Measurements from ENCODE around the gene ITGB4. TPM values are rescaled to one million over a fixed set of nuclear protein-coding genes. Genes with fewer than 3 reads are reported as not detected.

The ITGB4 gene
- total RNA-seq, 1 donor from 2014 or later = 10.6 TPM

DNA sequence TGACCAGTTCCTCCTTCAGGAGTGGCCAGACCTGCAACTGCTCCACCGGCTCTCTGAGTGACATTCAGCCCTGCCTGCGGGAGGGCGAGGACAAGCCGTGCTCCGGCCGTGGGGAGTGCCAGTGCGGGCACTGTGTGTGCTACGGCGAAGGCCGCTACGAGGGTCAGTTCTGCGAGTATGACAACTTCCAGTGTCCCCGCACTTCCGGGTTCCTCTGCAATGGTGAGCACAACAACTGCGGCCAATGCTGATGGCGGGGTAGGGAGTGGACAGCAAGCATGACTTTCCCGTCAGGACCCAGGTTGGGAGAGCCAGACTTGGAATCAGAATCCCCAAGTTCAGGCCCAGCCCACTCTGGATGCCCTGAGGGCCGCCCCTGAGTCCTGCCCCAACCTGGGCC lies 12.2 kb downstream of the ITGB4 start:
- no peaks in the 10 kb centered on the region for H3K4me1 ChIP-seq
- no peaks in the 10 kb centered on the region for H3K9me3 ChIP-seq (replicated peaks)
- intact Hi-C loops (cut with micrococcal nuclease) = no loop called here
- TF ChIP-seq, protein P1, sequence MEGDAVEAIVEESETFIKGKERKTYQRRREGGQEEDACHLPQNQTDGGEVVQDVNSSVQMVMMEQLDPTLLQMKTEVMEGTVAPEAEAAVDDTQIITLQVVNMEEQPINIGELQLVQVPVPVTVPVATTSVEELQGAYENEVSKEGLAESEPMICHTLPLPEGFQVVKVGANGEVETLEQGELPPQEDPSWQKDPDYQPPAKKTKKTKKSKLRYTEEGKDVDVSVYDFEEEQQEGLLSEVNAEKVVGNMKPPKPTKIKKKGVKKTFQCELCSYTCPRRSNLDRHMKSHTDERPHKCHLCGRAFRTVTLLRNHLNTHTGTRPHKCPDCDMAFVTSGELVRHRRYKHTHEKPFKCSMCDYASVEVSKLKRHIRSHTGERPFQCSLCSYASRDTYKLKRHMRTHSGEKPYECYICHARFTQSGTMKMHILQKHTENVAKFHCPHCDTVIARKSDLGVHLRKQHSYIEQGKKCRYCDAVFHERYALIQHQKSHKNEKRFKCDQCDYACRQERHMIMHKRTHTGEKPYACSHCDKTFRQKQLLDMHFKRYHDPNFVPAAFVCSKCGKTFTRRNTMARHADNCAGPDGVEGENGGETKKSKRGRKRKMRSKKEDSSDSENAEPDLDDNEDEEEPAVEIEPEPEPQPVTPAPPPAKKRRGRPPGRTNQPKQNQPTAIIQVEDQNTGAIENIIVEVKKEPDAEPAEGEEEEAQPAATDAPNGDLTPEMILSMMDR (IDR thresholded peaks at IDR 0.05; ENCODE audit: borderline replicate concordance) = no peak
- DNase-seq = no peak
- H3K4me3 ChIP-seq = no peak overlapping the region
- H3K27me3 ChIP-seq (ENCODE audit: low read depth) = no peaks in the 10 kb centered on the region
- H3K36me3 ChIP-seq = peaks cover 4% of the 10 kb centered on the region
- H3K27ac ChIP-seq (replicated peaks) = no peak overlapping the region

DNA sequence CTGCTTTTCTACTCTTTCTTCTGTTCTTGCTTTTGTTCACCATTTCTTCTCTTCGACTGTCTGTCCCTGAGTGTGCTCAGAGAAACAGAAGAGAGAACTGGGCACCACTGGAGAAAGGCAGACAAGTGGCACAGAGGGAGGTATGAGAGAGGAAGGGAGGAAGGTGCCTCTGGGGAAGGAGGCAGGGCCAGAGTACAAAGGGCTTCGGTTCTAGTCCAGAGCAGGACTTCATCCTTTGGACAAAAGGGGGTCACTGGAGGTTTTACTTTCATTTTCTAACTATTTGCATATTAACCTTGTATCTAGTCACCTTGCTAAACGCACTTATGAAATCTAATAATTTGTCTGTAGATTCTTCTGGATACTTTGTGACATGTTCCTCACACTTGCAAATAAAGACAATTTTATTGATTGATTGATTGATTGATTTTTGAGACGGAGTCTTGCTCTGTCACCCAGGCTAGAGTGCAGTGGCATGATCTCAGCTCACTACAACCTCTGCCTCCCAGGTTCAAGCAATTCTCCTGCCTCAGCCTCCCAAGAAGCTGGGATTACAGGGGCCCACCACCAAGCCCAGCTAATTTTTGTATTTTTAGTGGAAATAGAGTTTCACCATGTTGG lies 13.5 kb downstream of the ITGB4 start:
- no peak overlapping the region for H3K27ac ChIP-seq (replicated peaks)
- no peak overlapping the region for H3K4me3 ChIP-seq
- H3K4me1 ChIP-seq = no peaks in the 10 kb centered on the region
- no peaks in the 10 kb centered on the region for H3K27me3 ChIP-seq (ENCODE audit: low read depth)
- H3K36me3 ChIP-seq = peaks cover 4% of the 10 kb centered on the region
- H3K9me3 ChIP-seq (replicated peaks) = no peaks in the 10 kb centered on the region
- intact Hi-C loops (cut with micrococcal nuclease) = no loop called here
- TF ChIP-seq, protein P1 (IDR thresholded peaks at IDR 0.05; ENCODE audit: borderline replicate concordance) = no peak
- DNase-seq = no peak

DNA sequence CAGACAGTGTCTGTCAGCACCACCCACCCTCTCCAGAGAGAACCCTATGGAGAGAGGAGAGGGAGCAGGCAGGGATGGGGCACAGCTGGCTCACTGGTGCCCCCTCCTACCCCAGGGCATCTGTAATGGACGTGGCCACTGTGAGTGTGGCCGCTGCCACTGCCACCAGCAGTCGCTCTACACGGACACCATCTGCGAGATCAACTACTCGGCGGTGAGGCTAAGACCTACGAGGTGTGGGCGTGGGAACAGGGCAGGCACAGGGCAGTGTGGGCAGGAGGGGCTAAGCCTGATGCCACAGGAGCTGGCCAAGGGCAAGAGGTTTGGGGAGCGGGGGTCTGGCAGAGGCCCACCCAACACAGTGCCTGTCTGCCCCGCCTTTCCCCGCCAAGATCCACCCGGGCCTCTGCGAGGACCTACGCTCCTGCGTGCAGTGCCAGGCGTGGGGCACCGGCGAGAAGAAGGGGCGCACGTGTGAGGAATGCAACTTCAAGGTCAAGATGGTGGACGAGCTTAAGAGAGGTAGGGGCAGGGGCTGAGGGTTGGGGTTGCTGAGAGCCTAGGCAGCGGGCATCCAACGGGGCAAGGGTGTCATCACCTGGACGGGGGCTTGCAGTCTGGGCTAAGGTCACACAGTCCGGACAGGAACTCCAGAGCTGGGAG lies 15.0 kb downstream of the ITGB4 start:
- TF ChIP-seq, protein P1 (IDR thresholded peaks at IDR 0.05; ENCODE audit: borderline replicate concordance) = no peak
- Histone ChIP-seq H3K36me3 (peaks cover 4% of the 10 kb centered on the region), H3K27me3 (ENCODE audit: low read depth) (no peaks in the 10 kb centered on the region), H3K4me1 (no peaks in the 10 kb centered on the region), H3K27ac (replicated peaks) (no peak overlapping the region), H3K9me3 (replicated peaks) (no peaks in the 10 kb centered on the region), H3K4me3 (no peak overlapping the region)
- intact Hi-C loops (cut with micrococcal nuclease) = no loop called here
- DNase-seq = no peak

DNA sequence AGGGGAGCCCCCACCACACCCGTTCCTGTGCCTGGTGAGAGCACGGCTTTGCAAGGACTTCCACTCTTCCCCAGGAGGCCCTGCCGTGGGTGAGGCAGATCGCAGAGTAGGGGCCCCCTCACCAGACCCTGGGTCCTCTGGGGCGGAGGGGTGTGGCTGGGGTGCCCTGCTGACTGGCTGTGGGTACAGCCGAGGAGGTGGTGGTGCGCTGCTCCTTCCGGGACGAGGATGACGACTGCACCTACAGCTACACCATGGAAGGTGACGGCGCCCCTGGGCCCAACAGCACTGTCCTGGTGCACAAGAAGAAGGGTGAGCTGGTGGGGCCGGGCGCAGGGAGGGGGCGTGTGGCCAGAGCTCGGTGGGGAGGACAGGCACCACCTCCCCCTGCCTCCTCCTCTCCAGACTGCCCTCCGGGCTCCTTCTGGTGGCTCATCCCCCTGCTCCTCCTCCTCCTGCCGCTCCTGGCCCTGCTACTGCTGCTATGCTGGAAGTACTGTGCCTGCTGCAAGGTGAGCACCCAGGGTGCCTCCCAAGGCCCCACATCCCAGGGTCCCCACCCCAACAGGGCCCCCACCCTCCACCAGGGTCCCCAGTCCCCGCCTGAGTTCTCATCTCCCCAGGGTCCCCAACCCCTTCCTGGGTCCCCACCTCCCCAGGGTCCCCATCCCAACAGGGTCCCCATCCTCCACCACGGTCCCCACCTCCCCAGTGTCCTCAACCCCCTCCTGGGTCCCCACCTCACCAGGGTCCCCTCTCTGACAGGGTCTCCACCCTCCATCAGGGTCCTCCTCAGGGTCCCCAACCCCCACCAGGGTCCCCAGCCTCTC lies 16.1 kb downstream of the ITGB4 start:
- no peak for DNase-seq
- Histone ChIP-seq H3K9me3 (replicated peaks) (no peaks in the 10 kb centered on the region), H3K27ac (replicated peaks) (no peak overlapping the region), H3K4me3 (no peak overlapping the region), H3K27me3 (ENCODE audit: low read depth) (no peaks in the 10 kb centered on the region), H3K36me3 (peaks cover 4% of the 10 kb centered on the region), H3K4me1 (no peaks in the 10 kb centered on the region)
- TF ChIP-seq, protein P1 (IDR thresholded peaks at IDR 0.05; ENCODE audit: borderline replicate concordance) = no peak
- intact Hi-C loops (cut with micrococcal nuclease) = no loop called here

DNA sequence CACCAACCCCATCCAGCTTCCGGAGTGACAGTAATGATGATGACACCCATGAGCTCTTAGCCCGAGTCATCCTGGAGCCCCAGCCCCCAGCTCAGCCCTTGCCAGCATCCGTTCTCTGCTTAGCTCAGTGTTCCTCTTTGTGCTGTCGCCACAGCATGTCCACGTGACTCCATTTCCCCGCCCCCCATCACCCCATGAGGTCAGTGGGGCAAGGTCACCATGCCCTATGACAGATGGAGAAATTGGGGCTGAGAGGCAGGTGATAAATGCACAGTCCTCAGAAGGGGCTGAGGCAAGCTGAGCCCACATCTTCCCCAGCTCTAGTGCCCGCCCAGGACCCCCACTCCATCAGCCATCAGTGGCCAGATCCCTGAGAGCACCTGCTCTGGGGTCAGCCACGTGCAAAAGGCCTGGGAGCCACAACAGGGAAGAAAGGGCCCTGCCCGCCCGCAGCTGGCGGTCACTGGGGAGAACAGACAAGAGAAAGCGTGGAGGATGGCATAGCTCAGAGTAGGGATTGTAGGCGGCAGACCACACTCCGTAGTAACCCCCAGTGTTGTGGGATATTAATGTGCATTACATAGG lies 17.1 kb downstream of the ITGB4 start:
- H3K27ac ChIP-seq (replicated peaks) = no peak overlapping the region
- H3K36me3 ChIP-seq = peaks cover 4% of the 10 kb centered on the region
- H3K4me3 ChIP-seq = no peak overlapping the region
- no peaks in the 10 kb centered on the region for H3K27me3 ChIP-seq (ENCODE audit: low read depth)
- DNase-seq = no peak
- no peaks in the 10 kb centered on the region for H3K4me1 ChIP-seq
- intact Hi-C loops (cut with micrococcal nuclease) = no loop called here
- TF ChIP-seq, protein P1 (IDR thresholded peaks at IDR 0.05; ENCODE audit: borderline replicate concordance) = no peak
- H3K9me3 ChIP-seq (replicated peaks) = no peaks in the 10 kb centered on the region

All from left ventricle myocardium inferior (tissue), 1 donor.